GM19043 (cell line): Measurements from ENCODE around the gene PEX7.
A peak's percentile ranks its signal among the peaks of the same experiment; 100 is the strongest.

Experiments used
- ATAC-seq: cut with Tn5 transposase; IDR thresholded peaks from one replicate; pipeline ENCODE4 v1.9.1; 2021; ENCODE audit warnings: low read depth; ENCODE audit not compliant: unreplicated experiment

The PEX7 gene, protein sequence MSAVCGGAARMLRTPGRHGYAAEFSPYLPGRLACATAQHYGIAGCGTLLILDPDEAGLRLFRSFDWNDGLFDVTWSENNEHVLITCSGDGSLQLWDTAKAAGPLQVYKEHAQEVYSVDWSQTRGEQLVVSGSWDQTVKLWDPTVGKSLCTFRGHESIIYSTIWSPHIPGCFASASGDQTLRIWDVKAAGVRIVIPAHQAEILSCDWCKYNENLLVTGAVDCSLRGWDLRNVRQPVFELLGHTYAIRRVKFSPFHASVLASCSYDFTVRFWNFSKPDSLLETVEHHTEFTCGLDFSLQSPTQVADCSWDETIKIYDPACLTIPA

GRCh38 chr6:136822376-136823127 lies at the start of gene PEX7:
TSS of gene PEX7 (plus strand) at chr6:136822592. CDS start at chr6:136822666, 74 bp downstream.
- ATAC-seq, result peak; percentile 94

DNA sequence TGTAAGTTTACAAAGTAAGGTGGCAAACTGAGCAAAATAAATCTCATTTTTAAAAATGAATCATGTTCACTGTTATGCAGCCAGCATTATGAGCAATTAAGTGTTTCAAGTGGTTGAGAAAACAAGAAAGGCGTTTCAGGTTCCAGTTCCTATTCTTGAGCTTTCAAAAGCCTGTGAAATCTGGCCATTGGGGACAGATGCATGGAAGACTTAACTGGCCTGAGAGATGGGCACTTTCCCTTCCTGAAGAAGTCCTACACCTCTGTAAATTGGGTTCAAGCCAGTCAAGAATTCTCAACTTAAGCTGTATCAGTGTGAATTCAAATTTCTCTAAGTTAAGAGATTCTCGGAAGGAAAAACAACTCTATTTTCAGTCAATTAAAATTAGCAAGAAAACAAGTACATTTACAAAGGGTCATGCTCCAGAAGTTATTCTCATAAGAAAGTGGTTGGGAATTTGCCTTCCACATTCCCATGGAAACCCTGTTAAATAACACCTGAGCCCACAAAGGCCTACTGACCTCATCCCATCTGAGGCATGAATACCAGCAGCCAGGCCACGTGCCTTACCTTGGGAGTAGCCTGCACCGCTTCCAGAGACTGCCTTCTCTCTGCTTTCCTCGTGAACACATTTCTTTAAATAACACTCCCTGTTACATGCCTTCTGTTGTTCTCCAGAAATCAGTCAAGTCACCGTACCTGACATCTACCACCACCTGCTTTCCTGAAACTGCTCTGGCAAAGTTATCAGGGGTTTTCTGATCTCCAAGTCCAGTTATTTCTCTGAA lies 49.5 kb upstream of the PEX7 start:
- peak; percentile 71 for ATAC-seq

DNA sequence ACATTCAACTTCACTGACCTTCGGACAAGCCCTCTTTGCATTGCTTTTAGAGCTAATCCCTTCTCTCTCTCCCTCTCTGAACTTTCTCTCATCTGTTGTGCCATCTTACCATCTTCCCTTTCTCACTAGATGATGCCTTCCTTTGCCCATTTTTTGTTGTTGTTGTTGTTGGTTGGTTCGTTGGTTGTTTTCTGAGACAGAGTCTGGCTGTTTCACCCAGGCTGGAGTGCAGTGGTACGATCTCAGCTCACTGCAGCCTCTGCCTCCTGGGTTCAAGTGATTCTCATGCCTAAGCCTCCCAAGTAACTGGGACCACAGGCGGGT lies 49.0 kb upstream of the PEX7 start:
- no peak for ATAC-seq

DNA sequence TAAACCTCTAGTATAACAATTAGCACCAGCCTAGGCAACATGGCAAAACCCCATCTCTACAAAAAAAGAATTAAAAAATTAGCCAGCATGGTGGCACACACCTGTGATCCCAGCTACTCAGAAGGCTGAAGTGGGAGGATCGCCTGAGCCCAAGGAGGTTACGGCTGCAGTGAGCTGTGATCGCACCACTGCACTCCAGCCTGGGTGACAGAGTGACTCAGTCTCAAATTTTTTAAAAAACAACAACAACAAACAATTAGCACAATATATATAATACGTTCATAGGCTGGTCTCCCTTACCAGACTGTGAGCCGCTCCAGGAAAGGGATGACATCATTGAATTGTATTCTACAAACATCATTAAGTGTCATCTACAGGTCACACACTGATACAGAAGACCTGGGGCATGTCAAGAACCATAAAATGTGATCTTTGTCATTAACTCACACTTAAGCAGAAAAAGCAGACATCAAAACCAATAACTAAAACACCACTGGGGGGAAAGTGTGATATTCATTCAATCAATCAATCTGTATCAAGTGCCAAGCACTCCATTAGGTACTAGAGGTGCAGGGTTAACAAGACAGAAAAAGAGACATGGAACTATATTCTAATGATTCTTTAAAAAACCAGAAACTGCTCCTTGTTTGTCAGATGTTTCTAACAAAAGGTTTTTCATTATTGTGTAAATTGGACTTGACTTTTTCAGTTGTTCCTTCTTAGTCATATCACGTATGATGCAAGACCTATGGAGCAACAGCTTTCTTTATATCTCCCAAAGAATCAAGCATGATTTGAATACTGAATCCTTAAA lies 48.0 kb upstream of the PEX7 start:
- ATAC-seq, result no peak

- no peak for ATAC-seq
Observed at GRCh38 chr6:136775081-136775480, 47.3 kb upstream of the PEX7 start.

GRCh38 chr6:136775548-136775947 lies 46.8 kb upstream of the PEX7 start:
- no peak for ATAC-seq

- ATAC-seq, result no peak
Observed at GRCh38 chr6:136777651-136778050, 44.7 kb upstream of the PEX7 start.

DNA sequence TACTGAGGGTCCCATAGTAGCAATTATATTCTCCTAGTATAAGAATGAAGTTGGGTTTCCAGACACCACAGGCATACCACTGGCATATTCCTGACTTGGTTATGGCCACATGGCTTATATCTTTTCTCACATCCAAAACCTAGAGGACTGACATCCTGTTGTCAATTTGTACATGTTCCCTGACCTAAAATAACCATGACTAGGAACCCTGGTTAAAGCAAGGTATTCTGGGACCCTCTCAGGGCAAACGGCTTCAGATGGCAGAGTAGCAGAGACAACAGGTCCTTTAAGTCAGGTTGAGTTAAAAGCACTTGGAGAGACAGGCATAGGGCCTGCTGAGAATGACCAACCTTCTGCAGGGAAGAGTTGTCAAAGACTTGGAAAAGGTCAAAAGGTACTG lies 42.7 kb upstream of the PEX7 start:
- ATAC-seq, result no peak

- no peak for ATAC-seq
Observed at GRCh38 chr6:136780972-136781371, 41.4 kb upstream of the PEX7 start.

GRCh38 chr6:136782021-136782770 lies 40.2 kb upstream of the PEX7 start:
- ATAC-seq, result no peak

- ATAC-seq, result no peak
Observed at GRCh38 chr6:136783021-136783420, 39.4 kb upstream of the PEX7 start.

GRCh38 chr6:136783495-136784270 lies 38.7 kb upstream of the PEX7 start:
- peak; percentile 70 for ATAC-seq

GRCh38 chr6:136784271-136784664 lies 38.1 kb upstream of the PEX7 start:
- no peak for ATAC-seq

- peak; percentile 43 for ATAC-seq
Observed at GRCh38 chr6:136784910-136785746, 37.3 kb upstream of the PEX7 start.

DNA sequence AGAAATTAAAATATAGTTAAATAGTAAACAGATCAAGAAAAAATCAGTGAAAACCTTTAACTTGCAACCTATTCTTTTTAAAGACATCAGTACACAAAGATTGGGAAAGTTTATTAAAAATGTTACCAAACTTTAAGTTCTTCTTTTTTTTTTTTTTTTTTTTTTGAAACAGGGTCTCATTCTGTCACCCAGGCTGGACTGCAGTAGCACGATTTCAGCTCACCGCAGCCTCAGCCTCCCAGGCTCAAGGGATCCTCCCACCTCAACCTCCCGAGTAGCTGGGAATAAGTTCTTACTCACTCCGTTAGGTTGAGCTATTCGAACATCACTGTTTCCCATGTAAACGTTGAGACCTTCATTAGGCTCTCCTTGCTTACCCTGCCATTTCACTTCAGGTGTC lies 35.7 kb upstream of the PEX7 start:
- no peak for ATAC-seq

- ATAC-seq, result no peak
Observed at GRCh38 chr6:136787726-136788068, 34.7 kb upstream of the PEX7 start.

GRCh38 chr6:136788069-136788902 lies 34.1 kb upstream of the PEX7 start:
- no peak for ATAC-seq
